ENCODE data around the gene FAM13B. TPM values are rescaled to one million over a fixed set of nuclear protein-coding genes. Genes with fewer than 3 reads are reported as not detected.
"Not testable (repeated sequence)": the region's sequence is repeated elsewhere in the genome, so short reads cannot be mapped to it uniquely, and the experiment has no call there.

Gene FAM13B
- polyA plus RNA-seq, 1 experiment: 25.0 TPM

DNA sequence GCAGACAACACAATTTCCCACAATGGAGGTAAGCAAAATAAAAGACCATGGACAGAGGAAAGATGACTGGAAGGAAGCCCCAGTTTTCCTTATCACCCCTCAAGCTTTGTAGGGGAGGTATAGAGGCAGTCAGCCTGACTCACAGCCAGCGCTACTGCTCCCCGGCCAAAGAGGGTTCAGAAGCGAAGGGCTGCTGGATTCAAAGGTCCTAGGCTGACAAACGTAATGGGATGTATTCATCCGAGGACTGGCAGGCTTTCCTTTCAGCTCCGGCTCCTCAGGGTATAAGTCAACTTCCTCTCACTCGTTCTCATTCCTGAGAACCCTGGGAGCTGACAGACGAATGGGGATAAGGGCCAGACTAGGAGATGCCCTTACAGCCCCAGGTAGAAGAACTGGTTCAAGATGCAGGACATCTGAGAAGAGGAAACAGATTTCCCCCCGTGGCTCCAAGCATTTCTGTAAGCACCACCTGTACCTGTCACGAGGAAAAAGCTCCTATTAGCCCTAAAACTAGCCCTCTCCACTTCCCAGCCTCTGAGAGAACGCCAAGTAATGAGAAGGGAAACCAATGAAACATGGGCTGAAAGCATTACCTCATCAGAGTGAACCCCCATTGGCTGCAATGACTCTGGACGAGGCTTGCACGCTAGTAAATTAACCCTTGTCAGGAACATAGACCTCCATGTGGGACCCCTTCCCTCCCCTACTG is 22.1 kb upstream of the FAM13B start:
- CTCF ChIA-PET: interaction anchor here (2.1 to 4.2 kb wide), 3 partner anchors 14 to 19 kb away, joined by 6 to 20 read pairs (median 9); no protein-coding TSS in a partner anchor
- Histone ChIP-seq H3K27me3 (ENCODE audit: control insufficient read depth, insufficient read depth, low read length) (peaks cover 6% of the 10 kb centered on the region), H3K9me3 (ENCODE audit: control insufficient read depth, insufficient read depth, low read length) (no peaks in the 10 kb centered on the region), H3K27ac (ENCODE audit: low read depth, low read length) (no peak overlapping the region), H3K4me3 (ENCODE audit: low read depth, low read length) (no peak overlapping the region)
- TF ChIP-seq, protein P1, sequence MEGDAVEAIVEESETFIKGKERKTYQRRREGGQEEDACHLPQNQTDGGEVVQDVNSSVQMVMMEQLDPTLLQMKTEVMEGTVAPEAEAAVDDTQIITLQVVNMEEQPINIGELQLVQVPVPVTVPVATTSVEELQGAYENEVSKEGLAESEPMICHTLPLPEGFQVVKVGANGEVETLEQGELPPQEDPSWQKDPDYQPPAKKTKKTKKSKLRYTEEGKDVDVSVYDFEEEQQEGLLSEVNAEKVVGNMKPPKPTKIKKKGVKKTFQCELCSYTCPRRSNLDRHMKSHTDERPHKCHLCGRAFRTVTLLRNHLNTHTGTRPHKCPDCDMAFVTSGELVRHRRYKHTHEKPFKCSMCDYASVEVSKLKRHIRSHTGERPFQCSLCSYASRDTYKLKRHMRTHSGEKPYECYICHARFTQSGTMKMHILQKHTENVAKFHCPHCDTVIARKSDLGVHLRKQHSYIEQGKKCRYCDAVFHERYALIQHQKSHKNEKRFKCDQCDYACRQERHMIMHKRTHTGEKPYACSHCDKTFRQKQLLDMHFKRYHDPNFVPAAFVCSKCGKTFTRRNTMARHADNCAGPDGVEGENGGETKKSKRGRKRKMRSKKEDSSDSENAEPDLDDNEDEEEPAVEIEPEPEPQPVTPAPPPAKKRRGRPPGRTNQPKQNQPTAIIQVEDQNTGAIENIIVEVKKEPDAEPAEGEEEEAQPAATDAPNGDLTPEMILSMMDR (IDR thresholded peaks at IDR 0.05; ENCODE audit: low read depth, low read length): no peak
- no peak for DNase-seq (ENCODE audit: low read depth, low spot score)
- POLR2A ChIA-PET: no interaction called here

DNA sequence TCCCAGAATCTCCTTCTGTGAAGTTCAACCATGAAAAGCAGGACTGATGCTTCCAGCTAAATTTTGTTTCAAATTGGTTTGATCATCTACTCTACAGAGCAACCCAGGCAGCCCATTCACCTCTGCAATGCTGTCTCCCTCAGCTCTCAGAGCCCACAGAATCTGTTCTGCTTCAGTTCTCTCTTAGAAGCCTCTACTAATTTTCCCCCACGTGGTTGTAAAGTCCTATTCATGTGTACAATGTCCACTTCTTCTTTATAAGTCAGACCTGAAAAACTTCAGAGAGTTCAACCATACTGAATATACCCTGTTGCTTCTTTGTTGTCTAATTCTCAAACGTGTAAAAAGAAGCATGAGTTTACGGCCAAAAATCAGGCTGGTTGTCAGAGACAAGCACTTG is 21.3 kb upstream of the FAM13B start:
- Histone ChIP-seq H3K27me3 (ENCODE audit: control insufficient read depth, insufficient read depth, low read length) (peaks cover 6% of the 10 kb centered on the region), H3K4me3 (ENCODE audit: low read depth, low read length) (no peak overlapping the region), H3K9me3 (ENCODE audit: control insufficient read depth, insufficient read depth, low read length) (no peaks in the 10 kb centered on the region), H3K27ac (ENCODE audit: low read depth, low read length) (no peak overlapping the region)
- ChIA-PET POLR2A (no interaction called here), CTCF (interaction anchor here (1.0 to 4.2 kb wide), 2 partner anchors 19 to 23 kb away, joined by 3 to 20 read pairs; no protein-coding TSS in a partner anchor)
- TF ChIP-seq, protein P1 (IDR thresholded peaks at IDR 0.05; ENCODE audit: low read depth, low read length): no peak
- no peak for DNase-seq (ENCODE audit: low read depth, low spot score)

DNA sequence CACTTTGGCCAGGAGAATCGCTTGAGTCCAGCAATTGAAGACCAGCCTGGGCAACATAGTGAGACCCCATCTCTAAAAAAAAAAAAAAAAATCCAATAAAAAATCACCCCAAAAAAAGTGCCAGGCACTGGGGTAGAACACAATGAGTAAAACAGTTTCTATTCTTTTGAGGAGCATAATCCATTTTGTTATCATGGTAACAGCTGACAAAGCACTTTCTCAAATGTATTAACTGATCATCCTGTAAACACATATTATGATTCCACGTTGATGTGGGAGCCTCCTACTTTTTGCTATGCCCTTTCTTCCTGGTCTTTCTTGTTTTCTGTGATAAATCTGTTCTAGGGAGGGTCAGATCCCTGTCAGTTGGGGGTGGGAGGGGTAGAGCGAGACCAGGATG is 20.7 kb upstream of the FAM13B start:
- H3K4me3 ChIP-seq (ENCODE audit: low read depth, low read length): no peak overlapping the region
- H3K9me3 ChIP-seq (ENCODE audit: control insufficient read depth, insufficient read depth, low read length): no peaks in the 10 kb centered on the region
- no peak for DNase-seq (ENCODE audit: low read depth, low spot score)
- peaks cover 6% of the 10 kb centered on the region for H3K27me3 ChIP-seq (ENCODE audit: control insufficient read depth, insufficient read depth, low read length)
- TF ChIP-seq, protein P1 (IDR thresholded peaks at IDR 0.05; ENCODE audit: low read depth, low read length): no peak
- ChIA-PET POLR2A (no interaction called here), CTCF (interaction anchor here (0.7 to 4.2 kb wide), 4 partner anchors 9 to 23 kb away, joined by 3 to 20 read pairs (median 3); no protein-coding TSS in a partner anchor)
- H3K27ac ChIP-seq (ENCODE audit: low read depth, low read length): no peak overlapping the region

DNA sequence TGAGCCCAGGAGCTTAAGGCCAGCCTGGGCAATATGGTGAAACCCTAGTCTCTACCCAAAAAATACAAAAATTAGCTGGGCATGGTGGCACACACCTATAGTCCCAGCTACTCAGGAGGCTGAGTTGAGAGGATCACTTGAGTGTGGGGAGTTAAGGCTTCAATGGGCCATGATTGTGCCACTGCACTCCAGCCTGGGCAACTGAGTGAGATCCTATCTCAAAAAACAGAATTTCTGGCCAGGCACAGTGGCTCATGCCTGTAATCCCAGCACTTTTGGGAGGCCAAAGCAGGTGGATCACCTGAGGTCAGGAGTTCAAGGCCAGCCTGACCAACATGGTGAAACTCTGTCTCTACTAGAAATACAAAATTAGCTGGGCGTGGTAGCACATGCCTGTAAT is 19.8 kb upstream of the FAM13B start:
- H3K9me3 ChIP-seq (ENCODE audit: control insufficient read depth, insufficient read depth, low read length); H3K27me3 ChIP-seq (ENCODE audit: control insufficient read depth, insufficient read depth, low read length); POLR2A ChIA-PET; H3K4me3 ChIP-seq (ENCODE audit: low read depth, low read length); DNase-seq (ENCODE audit: low read depth, low spot score); H3K27ac ChIP-seq (ENCODE audit: low read depth, low read length): not testable (repeated sequence)
- CTCF ChIA-PET: interaction anchor here (0.7 to 1.5 kb wide), 3 partner anchors 8 to 17 kb away, joined by 3 to 4 read pairs (median 3); no protein-coding TSS in a partner anchor

DNA sequence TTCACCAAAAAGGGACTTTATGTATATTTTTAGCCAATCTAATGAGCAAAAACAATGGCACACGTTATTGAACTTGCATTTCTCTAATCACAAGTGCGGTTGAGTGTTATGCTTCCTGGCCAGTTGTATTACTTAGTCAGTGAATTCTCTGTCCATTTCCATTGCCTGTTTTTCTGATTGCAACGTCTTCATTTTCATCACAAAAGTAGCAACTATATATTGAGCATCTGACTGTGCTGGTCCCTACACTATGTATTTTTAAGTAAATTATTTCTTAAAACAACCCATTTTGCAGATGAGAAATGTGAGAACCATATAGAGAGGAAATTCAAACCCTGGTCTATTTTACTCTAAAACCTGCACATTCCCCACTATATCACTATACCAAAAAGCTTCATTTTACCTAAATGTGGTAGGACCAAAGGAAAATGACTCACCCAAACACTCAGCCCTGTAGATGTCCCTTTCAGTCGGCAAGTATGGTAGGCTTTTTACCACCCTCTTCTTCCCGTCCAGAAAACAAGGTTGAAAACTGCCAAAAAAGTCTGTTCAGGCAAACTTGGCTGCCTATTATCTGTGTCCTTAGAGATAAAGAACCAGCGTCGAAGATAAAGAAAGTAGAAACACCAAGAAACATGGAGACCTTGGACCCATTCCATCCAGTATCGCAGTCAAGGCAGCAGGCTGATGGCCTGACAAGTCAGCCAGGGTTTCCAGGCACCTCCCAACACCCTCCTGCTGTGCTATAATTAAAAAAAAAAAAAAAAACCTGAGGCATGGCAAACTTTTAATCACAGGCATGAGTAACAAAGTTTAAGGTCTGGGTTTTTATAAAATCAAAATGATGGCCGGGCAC is 18.8 kb upstream of the FAM13B start:
- DNase-seq (ENCODE audit: low read depth, low spot score): no peak
- ChIA-PET CTCF (interaction anchor here (1.5 kb wide), 1 partner anchor 15 kb away, joined by 4 read pairs; no protein-coding TSS in a partner anchor), POLR2A (no interaction called here)

DNA sequence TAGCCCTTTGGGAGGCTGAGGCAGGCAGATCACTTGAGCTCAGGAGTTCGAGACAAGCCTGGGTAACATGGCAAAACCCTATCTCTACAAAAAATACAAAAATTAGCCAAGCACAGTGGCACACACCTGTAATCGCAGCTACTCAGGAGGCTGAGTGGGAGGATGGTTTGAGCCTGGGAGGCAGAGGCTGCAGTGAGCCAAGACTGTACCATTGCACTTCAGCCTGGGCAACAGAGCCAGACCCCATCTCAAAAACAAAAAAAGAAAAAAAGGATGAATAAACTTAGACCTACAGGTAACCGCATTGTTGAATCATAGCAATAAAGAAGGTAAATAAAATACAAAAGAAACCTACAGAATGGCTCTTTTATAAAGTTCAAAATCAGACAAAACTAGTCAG is 12.4 kb upstream of the FAM13B start:
- CTCF ChIA-PET: interaction anchor here (3.9 kb wide), 1 partner anchor 10 kb away, joined by 22 read pairs; no protein-coding TSS in a partner anchor

More for the DNA sequence above, 18.8 kb upstream of the FAM13B start:
- no peaks in the 10 kb centered on the region for H3K9me3 ChIP-seq (ENCODE audit: control insufficient read depth, insufficient read depth, low read length)
- H3K27me3 ChIP-seq (ENCODE audit: control insufficient read depth, insufficient read depth, low read length): peaks cover 6% of the 10 kb centered on the region
- TF ChIP-seq, protein P1 (IDR thresholded peaks at IDR 0.05; ENCODE audit: low read depth, low read length): no peak
- no peak overlapping the region for H3K27ac ChIP-seq (ENCODE audit: low read depth, low read length)
- no peak overlapping the region for H3K4me3 ChIP-seq (ENCODE audit: low read depth, low read length)

More for the DNA sequence above, 12.4 kb upstream of the FAM13B start:
- H3K9me3 ChIP-seq (ENCODE audit: control insufficient read depth, insufficient read depth, low read length); H3K27ac ChIP-seq (ENCODE audit: low read depth, low read length); H3K4me3 ChIP-seq (ENCODE audit: low read depth, low read length); POLR2A ChIA-PET; DNase-seq (ENCODE audit: low read depth, low spot score); H3K27me3 ChIP-seq (ENCODE audit: control insufficient read depth, insufficient read depth, low read length): not testable (repeated sequence)

Data from AG04450 (cell line).